H1 (cell line): ENCODE measurements around the gene FNDC11. TPM values are rescaled to one million over a fixed set of nuclear protein-coding genes. Genes with fewer than 3 reads are reported as not detected.

Experiments used
- CTCF ChIA-PET: fragments of 300-600 bp; sonication (Branson Sonifier 250); formaldehyde crosslinking; loops from one replicate; lab custom pipeline; 2021; ENCODE audit not compliant: partially characterized antibody; lab: Charles Lee
- POLR2A ChIA-PET: fragments of 300-600 bp; sonication (Branson Sonifier 250); formaldehyde crosslinking; loops from one replicate; lab custom pipeline; 2021; ENCODE audit warnings: inconsistent platforms; ENCODE audit not compliant: partially characterized antibody; lab: Charles Lee
- DNase-seq, 2 experiments: peaks; one replicate each; pipeline versions ENCODE4 v3.0.0 to v3.0.0-alpha.2; 2010 to 2022; ENCODE audit warnings: low spot score in 2 of 2, low read depth in 1 of 2, mixed read lengths in 1 of 2
- FAIRE-seq: peaks from 2 replicates; lab custom pipeline; 2011; peaks lifted over from hg19 to GRCh38; lab: Jason Lieb, UNC
- H2AFZ ChIP-seq: 2 replicates; pipeline ENCODE4 v1.8.1; 2012; ENCODE audit warnings: low read length, inconsistent platforms
- H2AK5ac ChIP-seq: 2 replicates; pipeline ENCODE4 v1.6.1; 2013; ENCODE audit warnings: low read depth, low read length
- H2BK120ac ChIP-seq: replicated peaks from 2 replicates; pipeline ENCODE3; 2013; ENCODE audit warnings: low read depth, low read length, inconsistent platforms
- H2BK12ac ChIP-seq: 2 replicates; pipeline ENCODE4 v1.6.1; 2013; ENCODE audit warnings: low read depth, low read length
- H2BK15ac ChIP-seq: 2 replicates; pipeline ENCODE4 v1.6.1; 2013; ENCODE audit warnings: low read length
- H2BK20ac ChIP-seq: 2 replicates; pipeline ENCODE4 v1.6.1; 2013; ENCODE audit warnings: low read length
- H2BK5ac ChIP-seq: 2 replicates; pipeline ENCODE4 v1.6.1; 2013; ENCODE audit warnings: low read depth, low read length
- H3K14ac ChIP-seq: 2 replicates; pipeline ENCODE4 v1.6.1; 2013; ENCODE audit warnings: inconsistent platforms; ENCODE audit not compliant: insufficient read length
- H3K18ac ChIP-seq: 2 replicates; pipeline ENCODE4 v1.6.1; 2013; ENCODE audit warnings: low read length; ENCODE audit errors: extremely low read depth
- H3K23ac ChIP-seq: 2 replicates; pipeline ENCODE4 v1.6.1; 2013; ENCODE audit warnings: inconsistent platforms; ENCODE audit not compliant: insufficient read length
- H3K23me2 ChIP-seq: 2 replicates; pipeline ENCODE4 v1.6.1; 2013; ENCODE audit warnings: low read depth, low read length
- H3K27ac ChIP-seq: 2 replicates; pipeline ENCODE4 v1.6.1; 2011; ENCODE audit warnings: low read depth, low read length, inconsistent platforms
- H3K27me3 ChIP-seq, 4 experiments: replicated peaks in 1 of 4; 1 replicate in 1 of 4; 2 replicates in 3 of 4; pipeline versions ENCODE4 v1.6.1 to v1.8.1; 2011 to 2013; ENCODE audit warnings: low read length in 3 of 4, mild to moderate bottlenecking in 3 of 4, inconsistent platforms in 2 of 4, mixed read lengths in 2 of 4, moderate library complexity in 1 of 4; ENCODE audit not compliant: control insufficient read depth in 3 of 4, insufficient read depth in 3 of 4; ENCODE audit errors: extremely low read depth in 1 of 4
- H3K36me3 ChIP-seq, 4 experiments: 2 replicates each; pipeline versions ENCODE4 v1.6.1 to v1.8.1; 2011 to 2013; ENCODE audit warnings: mild to moderate bottlenecking in 4 of 4, low read length in 3 of 4, moderate library complexity in 2 of 4, control low read depth in 1 of 4, inconsistent platforms in 1 of 4; ENCODE audit not compliant: insufficient read depth in 4 of 4, control insufficient read depth in 2 of 4
- H3K4ac ChIP-seq: replicated peaks from 2 replicates; pipeline ENCODE3; 2013; ENCODE audit warnings: low read length, low read depth, mixed read lengths, inconsistent platforms; ENCODE audit not compliant: insufficient read length
- H3K4me1 ChIP-seq, 4 experiments: replicated peaks in 1 of 4; 1 replicate in 1 of 4; 2 replicates in 3 of 4; pipeline versions ENCODE4 v1.6.1 to v1.8.1; 2011 to 2013; ENCODE audit warnings: low read length in 3 of 4, inconsistent platforms in 2 of 4, mixed read lengths in 1 of 4; ENCODE audit not compliant: insufficient read depth in 4 of 4, control insufficient read depth in 3 of 4
- H3K4me2 ChIP-seq, 2 experiments: 2 replicates each; pipeline versions ENCODE4 v1.6.1 to v1.8.1; 2011 to 2013; ENCODE audit warnings: low read depth in 2 of 2, low read length in 2 of 2, control low read depth in 1 of 2, inconsistent platforms in 1 of 2, mild to moderate bottlenecking in 1 of 2; ENCODE audit not compliant: insufficient read depth in 1 of 2
- H3K4me3 ChIP-seq, 4 experiments: fragments of 200-600, 300-600 bp in 1 of 4; sonication (generic), shearing (Covaris generic), sonication (Bioruptor Twin) in 1 of 4; 2 replicates each; pipeline versions ENCODE4 v1.5.1 to v1.8.1; 2011 to 2016; ENCODE audit warnings: low read length in 4 of 4, low read depth in 3 of 4, control low read depth in 2 of 4, inconsistent platforms in 2 of 4, mild to moderate bottlenecking in 2 of 4, mixed read lengths in 1 of 4, moderate library complexity in 1 of 4; ENCODE audit not compliant: insufficient read depth in 2 of 4; ENCODE audit errors: extremely low read depth in 1 of 4
- H3K56ac ChIP-seq: replicated peaks from 2 replicates; pipeline ENCODE3; 2013; ENCODE audit warnings: low read depth, mild to moderate bottlenecking, mixed read lengths, low read length, inconsistent platforms; ENCODE audit not compliant: insufficient read length
- H3K79me1 ChIP-seq: 2 replicates; pipeline ENCODE4 v1.6.1; 2013; ENCODE audit warnings: low read depth, low read length, control low read depth
- H3K79me2 ChIP-seq, 2 experiments: 2 replicates each; pipeline versions ENCODE4 v1.6.1 to v1.8.1; 2012 to 2013; ENCODE audit warnings: low read length in 2 of 2, mild to moderate bottlenecking in 2 of 2, inconsistent platforms in 1 of 2; ENCODE audit not compliant: insufficient read depth in 2 of 2, control insufficient read depth in 1 of 2
- H3K9ac ChIP-seq, 4 experiments: replicated peaks in 1 of 4; 1 replicate in 1 of 4; 2 replicates in 3 of 4; pipeline versions ENCODE4 v1.6.1 to v1.8.1; 2011 to 2013; ENCODE audit warnings: low read depth in 3 of 4, low read length in 3 of 4, control low read depth in 2 of 4, mild to moderate bottlenecking in 2 of 4, moderate library complexity in 2 of 4, inconsistent platforms in 1 of 4; ENCODE audit errors: extremely low read depth in 1 of 4
- H3K9me3 ChIP-seq, 2 experiments: 2 replicates each; pipeline versions ENCODE4 v1.6.1 to v1.8.1; 2012 to 2013; ENCODE audit warnings: mild to moderate bottlenecking in 2 of 2, moderate library complexity in 2 of 2, control low read depth in 1 of 2, inconsistent platforms in 1 of 2, low read depth in 1 of 2, low read length in 1 of 2, mixed read lengths in 1 of 2; ENCODE audit not compliant: insufficient read depth in 2 of 2
- H4K20me1 ChIP-seq, 2 experiments: replicated peaks in 1 of 2; 2 replicates each; pipeline versions ENCODE3 to v1.8.1; 2011 to 2013; ENCODE audit warnings: inconsistent platforms in 2 of 2, low read length in 2 of 2, mild to moderate bottlenecking in 1 of 2; ENCODE audit not compliant: insufficient read depth in 2 of 2, control insufficient read depth in 1 of 2
- H4K5ac ChIP-seq: 2 replicates; pipeline ENCODE4 v1.6.1; 2013; ENCODE audit warnings: low read length, low read depth, mixed read lengths, inconsistent platforms; ENCODE audit not compliant: insufficient read length
- H4K8ac ChIP-seq: 2 replicates; pipeline ENCODE4 v1.8.0; 2013; ENCODE audit warnings: mild to moderate bottlenecking, moderate library complexity, low read length, inconsistent platforms; ENCODE audit not compliant: insufficient read depth; ENCODE audit errors: extremely low read depth
- H4K91ac ChIP-seq: replicated peaks from 2 replicates; pipeline ENCODE3; 2013; ENCODE audit warnings: low read length, mixed read lengths, inconsistent platforms; ENCODE audit not compliant: insufficient read length
- ASH2L ChIP-seq: fragments of 200-600, 300-600 bp; sonication (generic); IDR thresholded peaks from one replicate; pipeline ENCODE4 v1.7.1; 2017; ENCODE audit warnings: low read length
- EGR1 ChIP-seq: IDR thresholded peaks from 2 replicates; pipeline ENCODE4 v1.6.1; 2011; ENCODE audit warnings: low read depth, low read length, borderline replicate concordance
- HDAC6 ChIP-seq: IDR thresholded peaks from one replicate; pipeline ENCODE4 v1.7.1; 2012; ENCODE audit warnings: low read depth, mild to moderate bottlenecking, inconsistent platforms, low read length, moderate library complexity
- JUN ChIP-seq: IDR thresholded peaks from 2 replicates; pipeline ENCODE4 v1.6.1; 2011; ENCODE audit warnings: low read depth, mild to moderate bottlenecking, improper control_type of control experiment, low read length
- MAX ChIP-seq: IDR thresholded peaks from 2 replicates; pipeline ENCODE4 v1.6.1; 2012; ENCODE audit warnings: inconsistent platforms
- POU5F1 ChIP-seq: IDR thresholded peaks from 2 replicates; pipeline ENCODE4 v1.6.1; 2011; ENCODE audit warnings: low read depth, mild to moderate bottlenecking, low read length, moderate library complexity
- RXRA ChIP-seq: IDR thresholded peaks from 2 replicates; pipeline ENCODE4 v1.6.1; 2011; ENCODE audit warnings: low read depth, mild to moderate bottlenecking, low read length, moderate library complexity; ENCODE audit not compliant: insufficient read depth
- TBP ChIP-seq: IDR thresholded peaks from 2 replicates; pipeline ENCODE4 v1.6.1; 2011; ENCODE audit warnings: low read depth, low read length, improper control_type of control experiment
- WGBS, 2 experiments: shearing (Covaris generic) in 1 of 2; methylation state at CpG; one replicate each; pipeline versions ENCODE4 v1.1.6 to v1.1.7; 2013 to 2015; ENCODE audit warnings: low lambda C conversion rate in 2 of 2, mixed read lengths in 2 of 2, inconsistent platforms in 1 of 2, low coverage in 1 of 2, missing lambda C conversion rate in 1 of 2; ENCODE audit not compliant: insufficient replicate concordance in 2 of 2, insufficient coverage in 1 of 2, insufficient read length in 1 of 2; ENCODE audit errors: extremely low coverage in 1 of 2, missing lambda C conversion rate in 1 of 2; 5-methylcytosine and 5-hydroxymethylcytosine counted together
- polyA plus RNA-seq, 7 experiments: library from polyadenylated mRNA; depleted of rRNA in 3 of 7; stranded (reverse) in 5 of 7; unstranded in 2 of 7; fragments of >200 nt in 5 of 7; fragments of 200-250 nt in 2 of 7; gene quantifications; 1 replicate in 5 of 7; 2 replicates in 1 of 7; 4 replicates in 1 of 7; pipeline versions ENCODE4 v1.2.1 to v1.2.3, GENCODE V29; 2011 to 2013; ENCODE audit warnings: missing spikeins in 2 of 7, mixed read lengths in 2 of 7
- total RNA-seq: library from RNA; stranded (reverse); fragmentation: NEBNext Ultra II Directional; extraction: Animal tissue kit (Norgen Biotek cat#: 25700); gene quantifications from 2 replicates; pipeline ENCODE4 v1.2.1, GENCODE V29; 2021

The FNDC11 gene
- total and polyA plus RNA-seq, 2 of the 8 experiments (the other 6 are each of a cell fraction or from before 2014, with no cell fraction given) = 2.6 to 8.8 TPM

- Histone ChIP-seq H2BK120ac (peak overlapping the region; percentile 64), H3K18ac (peak overlapping the region; percentile 87; the same call in 1 of the 2 replicates), H2AK5ac (peak overlapping the region; percentile 40; the same call in 1 of the 2 replicates), H3K9ac (peak overlapping the region in 1 of 4 experiments; percentile 30; a peak in 1 of 7 replicates), H3K9me3 (no peaks in the 10 kb centered on the region), H2BK15ac (peak overlapping the region; percentile 98; the same call in 1 of the 2 replicates), H4K5ac (no peak overlapping the region), H3K27me3 (no peaks in the 10 kb centered on the region), H3K36me3 (no peaks in the 10 kb centered on the region), H3K27ac (no peak overlapping the region), H3K4me3 (no peak overlapping the region), H4K20me1 (peaks cover 0 to 3% of the 10 kb centered on the region in 2 experiments), H3K4ac (peak overlapping the region; percentile 91), H4K91ac (peak overlapping the region; percentile 80), H3K79me2 (no peaks in the 10 kb centered on the region), H2BK5ac (peak overlapping the region; percentile 52; the same call in 1 of the 2 replicates), H3K4me2 (no peak overlapping the region), H3K23me2 (peaks cover 3% of the 10 kb centered on the region; the same call in 1 of the 2 replicates), H2BK20ac (no peak overlapping the region), H3K79me1 (no peaks in the 10 kb centered on the region; the same call in 1 of the 2 replicates), H2AFZ (no peak overlapping the region; the same call in 1 of the 2 replicates), H4K8ac (peak overlapping the region; percentile 68), H3K14ac (no peak overlapping the region), H3K56ac (no peak overlapping the region), H3K4me1 (peaks cover 0 to 23% (median 3%) of the 10 kb centered on the region in 4 experiments; a peak in 5 of 7 replicates), H2BK12ac (peak overlapping the region; percentile 95; the same call in 1 of the 2 replicates), H3K23ac (no peak overlapping the region)
- FAIRE-seq = no peak
- ChIA-PET POLR2A (interaction anchor here (0.6 to 7.8 kb wide), 7 partner anchors 8 to 330 kb away, joined by 3 to 59 read pairs (median 3); partner anchors contain the start of genes KCNQ2, PPDPF, SRMS and TPD52L2), CTCF (interaction anchor here (0.5 to 4.8 kb wide), 11 partner anchors 9 to 256 kb away, joined by 3 to 23 read pairs (median 3); partner anchors contain the start of gene SRMS)
- no peak for DNase-seq
- 91% methylated on average over 41 of the region's 49 CpGs; no CpG with 5 or more reads in 1 of the 2 experiments for WGBS, 2 experiments
- no peak for TF ChIP-seq EGR1
- TF ChIP-seq JUN = no peak
- TF ChIP-seq MAX = 0 out of 2 replicates have a peak, but pooled peaks have one; percentile 33
- TF ChIP-seq HDAC6 = no peak
- TF ChIP-seq RXRA = no peak
- no peak for TF ChIP-seq ASH2L
- no peak for TF ChIP-seq TBP
- no peak for TF ChIP-seq POU5F1
These were observed 18.9 kb upstream of the FNDC11 start for GRCh38 chr20:63534831-63535651.
